Measurements from ENCODE around the gene PRND. TPM values are rescaled to one million over a fixed set of nuclear protein-coding genes. Genes with fewer than 3 reads are reported as not detected.

The PRND gene
- total and polyA plus RNA-seq, 2 of the 4 experiments (the other 2 are of a cell fraction) = not detected

GRCh38 chr20:4699216-4699615, 22.5 kb upstream of the PRND start:
- Histone ChIP-seq H2BK15ac (ENCODE audit: low read depth, low read length) (no peak overlapping the region), H2AK9ac (replicated peaks; ENCODE audit: low read depth, low read length, poor library complexity) (no peak overlapping the region), H3K18ac (ENCODE audit: low read depth, low read length) (no peak overlapping the region), H3K4me3 (ENCODE audit: insufficient read depth, low read depth, low read length) (no peak overlapping the region), H3K9ac (ENCODE audit: low read depth, low read length) (no peak overlapping the region), H2BK20ac (ENCODE audit: low read depth, low read length) (no peak overlapping the region), H3K27ac (ENCODE audit: insufficient read depth, low read length) (no peak overlapping the region), H3K27me3 (ENCODE audit: control insufficient read depth, insufficient read depth, low read length) (no peaks in the 10 kb centered on the region), H3K79me1 (ENCODE audit: low read depth in 1 of 2, low read length in 2 of 2) (peaks cover 20 to 53% of the 10 kb centered on the region in 2 experiments), H3K56ac (ENCODE audit: extremely low read depth, insufficient read depth, low read length) (no peak overlapping the region), H4K8ac (ENCODE audit: low read depth in 2 of 2, low read length in 2 of 2) (no peak overlapping the region), H2AFZ (replicated peaks; ENCODE audit: low read length, poor library complexity) (no peak overlapping the region), H3K23ac (ENCODE audit: low read depth, low read length) (no peak overlapping the region), H3K14ac (replicated peaks; ENCODE audit: low read depth, low read length) (no peak overlapping the region), H4K5ac (ENCODE audit: low read depth, low read length) (no peak overlapping the region), H3K4me2 (ENCODE audit: low read depth, low read length) (no peak overlapping the region), H3K9me1 (ENCODE audit: insufficient read depth, low read length) (peaks cover 24% of the 10 kb centered on the region), H2AK5ac (ENCODE audit: low read depth, low read length) (no peak overlapping the region), H3K9me3 (ENCODE audit: control insufficient read depth, insufficient read depth, low read length) (no peaks in the 10 kb centered on the region), H2BK120ac (ENCODE audit: low read depth, low read length) (no peak overlapping the region), H3K4ac (ENCODE audit: low read depth, low read length) (no peak overlapping the region), H4K91ac (ENCODE audit: insufficient read depth, low read depth, low read length) (no peak overlapping the region), H3K36me3 (ENCODE audit: control insufficient read depth, insufficient read depth, low read length) (peaks cover 14% of the 10 kb centered on the region), H3K4me1 (ENCODE audit: control insufficient read depth, insufficient read depth, low read length) (peaks cover 4% of the 10 kb centered on the region; the same call in 1 of the 2 replicates), H2BK5ac (ENCODE audit: low read depth, low read length, poor library complexity, severe bottlenecking) (no peak overlapping the region), H4K20me1 (ENCODE audit: insufficient read depth, low read length) (peaks cover 30% of the 10 kb centered on the region)
- in situ Hi-C loops (cut with MboI; ENCODE audit: low sequenced_read_pairs) (no loop called here), intact Hi-C loops (cut with micrococcal nuclease) (no loop called here), dilution Hi-C loops (cut with HindIII; ENCODE audit: low sequenced_read_pairs, unreplicated experiment) (no loop called here)
- POLR2A ChIA-PET (ENCODE audit: unreplicated experiment) = no interaction called here
- WGBS, 2 experiments (ENCODE audit: extremely low coverage in 2 of 2, insufficient read length in 1 of 2) = 100% methylated on average over 2 of the region's 9 CpGs; no CpG with 5 or more reads in 1 of the 2 experiments
- no TSS peak for BruUV-seq (replicated peaks)
- no peak for TF ChIP-seq CHD1 (IDR thresholded peaks at IDR 0.05; ENCODE audit: low read depth, low read length)
- TF ChIP-seq MXI1 (IDR thresholded peaks at IDR 0.05; ENCODE audit: borderline replicate concordance, low read depth, low read length) = no peak
- ATAC-seq (ENCODE audit: low read depth) (no peak), DNase-seq (no peak)
- CTCF ChIA-PET = no interaction called here

Measured in IMR-90 (cell line).